GM12872 (cell line): ENCODE measurements around the gene SETDB2.

Source experiments
- TF ChIP-seq, protein P1 (sequence below): IDR thresholded peaks from 3 replicates; pipeline ENCODE4 v1.5.1; 2011; ENCODE audit warnings: low read depth, mild to moderate bottlenecking, low read length, moderate library complexity; ENCODE audit not compliant: insufficient read depth

The SETDB2 gene

DNA sequence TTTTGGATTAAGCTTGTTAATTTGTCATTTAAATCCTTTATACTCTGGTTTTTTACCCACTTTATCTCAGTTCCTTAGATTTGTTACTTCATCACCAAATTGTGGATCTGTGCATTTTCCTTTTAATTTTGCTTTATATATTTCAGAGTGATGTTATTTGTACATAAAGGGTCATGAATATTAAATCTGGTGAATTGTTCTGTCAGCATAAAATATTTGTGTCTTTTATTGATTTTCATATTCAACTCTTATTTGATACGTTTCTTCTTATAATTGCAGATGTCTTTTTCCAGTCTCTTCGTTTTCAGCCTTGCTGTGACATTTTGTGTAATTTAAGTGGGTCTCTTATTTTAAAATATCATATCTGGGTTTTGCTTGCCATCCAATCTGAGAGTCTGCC lies 4.7 kb downstream of the SETDB2 start:
- TF ChIP-seq, protein P1, sequence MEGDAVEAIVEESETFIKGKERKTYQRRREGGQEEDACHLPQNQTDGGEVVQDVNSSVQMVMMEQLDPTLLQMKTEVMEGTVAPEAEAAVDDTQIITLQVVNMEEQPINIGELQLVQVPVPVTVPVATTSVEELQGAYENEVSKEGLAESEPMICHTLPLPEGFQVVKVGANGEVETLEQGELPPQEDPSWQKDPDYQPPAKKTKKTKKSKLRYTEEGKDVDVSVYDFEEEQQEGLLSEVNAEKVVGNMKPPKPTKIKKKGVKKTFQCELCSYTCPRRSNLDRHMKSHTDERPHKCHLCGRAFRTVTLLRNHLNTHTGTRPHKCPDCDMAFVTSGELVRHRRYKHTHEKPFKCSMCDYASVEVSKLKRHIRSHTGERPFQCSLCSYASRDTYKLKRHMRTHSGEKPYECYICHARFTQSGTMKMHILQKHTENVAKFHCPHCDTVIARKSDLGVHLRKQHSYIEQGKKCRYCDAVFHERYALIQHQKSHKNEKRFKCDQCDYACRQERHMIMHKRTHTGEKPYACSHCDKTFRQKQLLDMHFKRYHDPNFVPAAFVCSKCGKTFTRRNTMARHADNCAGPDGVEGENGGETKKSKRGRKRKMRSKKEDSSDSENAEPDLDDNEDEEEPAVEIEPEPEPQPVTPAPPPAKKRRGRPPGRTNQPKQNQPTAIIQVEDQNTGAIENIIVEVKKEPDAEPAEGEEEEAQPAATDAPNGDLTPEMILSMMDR = no peak

DNA sequence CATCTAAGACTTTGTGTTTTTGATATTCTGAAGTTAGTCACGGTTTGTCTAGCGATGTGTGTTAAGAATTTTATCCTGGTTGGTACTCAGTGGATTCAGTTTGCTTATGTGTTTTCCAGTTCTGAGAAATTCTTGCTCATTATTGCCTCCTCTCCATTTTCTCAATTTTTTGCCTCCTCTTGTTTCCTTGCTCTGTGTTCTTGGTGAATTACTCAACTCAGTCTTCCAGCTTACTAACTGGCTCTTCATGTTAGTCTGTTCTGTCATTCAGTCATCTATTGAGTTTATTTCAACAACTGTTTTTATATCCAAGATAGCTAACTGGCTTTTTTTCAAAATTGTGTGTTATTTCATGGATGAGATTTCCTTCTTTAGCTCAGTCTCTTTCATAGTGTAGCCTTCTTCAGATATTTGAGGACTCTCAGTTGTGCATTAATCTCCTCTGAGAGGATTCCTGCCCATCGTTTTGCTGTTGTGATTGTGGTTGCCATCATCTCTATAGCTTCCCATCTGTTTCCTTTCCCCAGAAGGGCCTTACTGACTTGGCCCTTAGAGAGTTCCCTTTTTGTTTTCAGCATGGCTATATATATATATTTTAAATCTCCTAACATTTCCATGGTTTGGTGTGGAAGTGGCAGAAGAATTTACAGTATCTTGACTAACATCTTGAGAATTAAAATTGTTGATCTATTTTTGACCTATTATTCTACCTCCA lies 6.2 kb downstream of the SETDB2 start:
- TF ChIP-seq, protein P1 = no peak

DNA sequence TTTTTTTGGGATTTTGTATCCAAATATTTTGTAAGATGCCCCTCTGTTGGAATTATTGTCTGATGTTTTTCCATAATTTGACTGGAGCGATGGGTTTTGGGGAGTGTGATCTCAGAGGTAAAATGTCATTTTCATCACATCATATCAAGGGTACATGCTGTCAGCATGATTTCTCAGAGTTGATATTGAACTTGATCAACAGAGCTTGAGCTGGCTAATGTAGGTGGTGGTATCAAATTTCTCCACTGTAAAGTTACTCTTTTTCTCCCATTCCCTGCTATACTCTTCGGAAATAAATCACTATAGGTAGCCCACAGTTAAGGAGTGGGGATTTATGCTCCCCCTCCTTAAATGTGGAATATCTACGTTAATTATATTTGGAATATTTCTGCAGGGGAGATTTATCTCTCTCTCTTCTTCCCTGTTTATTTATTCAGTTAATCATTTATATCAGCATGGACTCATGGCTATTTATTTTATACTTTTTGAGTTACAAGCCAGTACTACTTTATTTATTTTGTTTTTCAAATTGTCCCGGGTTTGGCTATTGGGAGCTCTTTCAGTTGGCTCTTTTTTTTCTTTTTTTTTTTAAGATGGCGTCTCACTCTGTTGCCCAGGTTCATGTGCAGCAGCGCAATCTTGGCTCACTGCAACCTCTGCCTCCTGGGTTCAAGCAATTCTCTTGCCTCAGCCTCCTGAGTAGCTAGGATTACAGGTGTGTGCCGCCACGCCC lies 8.8 kb downstream of the SETDB2 start:
- TF ChIP-seq, protein P1 = no peak

DNA sequence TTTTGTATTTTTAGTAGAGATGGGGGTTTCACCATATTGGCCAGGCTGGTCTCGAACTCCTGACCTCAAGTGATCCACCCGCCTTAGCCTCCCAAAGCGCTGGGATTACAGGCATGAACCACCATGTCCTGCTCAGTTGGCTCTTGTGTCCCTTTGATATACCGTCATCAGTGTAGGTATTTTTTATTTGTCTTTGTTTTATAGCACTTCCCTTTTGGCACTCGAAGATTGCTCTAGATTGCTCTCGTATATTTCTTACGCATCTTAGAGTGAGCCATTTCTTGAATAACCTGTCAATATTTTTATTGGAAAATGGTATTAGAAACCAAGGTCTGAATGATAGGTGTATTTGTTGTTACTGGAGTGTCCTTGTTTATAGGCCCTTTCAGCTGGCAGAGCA lies 9.4 kb downstream of the SETDB2 start:
- TF ChIP-seq, protein P1 = no peak

DNA sequence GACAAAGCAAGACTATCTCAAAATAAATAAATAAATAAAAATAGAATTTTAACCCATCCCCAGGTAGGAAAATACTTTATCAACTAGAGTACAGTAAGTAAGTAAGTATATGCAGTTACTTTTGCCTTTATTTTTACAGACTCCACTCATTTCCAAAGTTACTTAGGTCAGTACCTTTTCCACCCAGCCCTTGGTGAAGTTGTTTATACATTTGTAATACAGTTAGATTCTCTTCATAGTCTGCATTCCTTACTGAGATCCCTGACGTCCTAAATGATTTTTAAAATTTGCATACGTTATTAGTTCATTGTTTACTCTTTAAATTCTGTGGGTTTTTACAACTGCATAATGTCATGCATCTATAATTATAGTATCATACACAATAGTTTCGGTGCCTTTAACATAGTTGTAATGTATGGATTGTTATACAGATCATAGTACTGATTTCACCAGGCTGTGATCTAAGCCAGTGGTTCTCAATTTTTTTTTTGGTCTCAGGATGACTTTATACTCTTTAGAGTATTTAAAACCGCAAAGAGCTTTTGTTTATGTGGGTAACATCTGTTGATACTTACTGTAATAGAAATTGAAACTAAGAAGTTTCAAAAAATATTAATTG lies 10.4 kb downstream of the SETDB2 start:
- TF ChIP-seq, protein P1 = no peak

DNA sequence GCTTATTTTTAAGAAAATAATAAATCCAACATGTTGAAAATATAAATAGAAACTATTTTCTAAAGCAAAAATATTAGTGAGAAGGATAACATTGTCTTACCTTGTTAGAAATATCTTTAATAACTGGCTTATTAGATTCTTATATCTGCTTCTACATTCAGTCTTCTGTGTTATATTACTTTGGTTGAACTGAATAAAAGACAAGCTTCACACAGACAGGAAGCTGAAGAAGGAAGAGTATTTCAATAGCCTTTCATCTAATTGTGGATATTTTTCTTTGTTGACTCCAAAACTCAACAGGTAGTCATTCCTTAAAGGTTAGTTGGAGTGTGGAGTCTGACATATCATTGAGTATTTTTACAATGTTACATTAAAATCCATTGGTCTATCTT lies 10.9 kb downstream of the SETDB2 start:
- TF ChIP-seq, protein P1 = no peak

DNA sequence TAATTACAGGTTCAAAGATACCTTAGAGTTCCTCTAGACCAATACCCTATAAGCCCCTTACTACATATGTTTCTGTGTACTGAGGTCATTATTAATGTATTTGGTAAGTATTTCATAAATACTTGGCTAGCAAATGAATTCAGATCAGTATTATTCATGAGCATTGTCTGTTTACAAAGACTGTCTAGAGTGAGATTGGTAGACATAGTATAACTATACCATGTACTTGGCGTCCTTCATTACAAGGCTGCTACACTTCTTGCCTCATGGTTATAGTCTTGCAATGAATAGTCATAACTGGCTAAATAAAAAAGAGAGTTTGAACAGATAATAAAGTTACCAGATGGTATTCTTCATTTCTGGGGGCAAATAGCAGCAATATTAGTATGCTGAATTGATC lies 12.1 kb downstream of the SETDB2 start:
- TF ChIP-seq, protein P1 = no peak
